ENCODE data around the gene PHETA2. TPM values are rescaled to one million over a fixed set of nuclear protein-coding genes. Genes with fewer than 3 reads are reported as not detected.
"Not testable (repeated sequence)": the region's sequence is repeated elsewhere in the genome, so short reads cannot be mapped to it uniquely, and the experiment has no call there.

Gene PHETA2
- total RNA-seq, 1 donor from 2014 or later, result 0.88 TPM

GRCh38 chr22:42127606-42128005 is 53.6 kb downstream of the PHETA2 start:
- Mint-ChIP-seq H3K4me1 (ENCODE audit: low read depth, unreplicated experiment) (no peaks in the 10 kb centered on the region), H3K4me3 (ENCODE audit: unreplicated experiment) (no peak overlapping the region), H3K36me3 (ENCODE audit: unreplicated experiment) (peaks cover 3% of the 10 kb centered on the region), H3K27ac (ENCODE audit: unreplicated experiment) (no peak overlapping the region), H3K9me3 (ENCODE audit: unreplicated experiment) (peaks cover 14% of the 10 kb centered on the region), H3K27me3 (ENCODE audit: unreplicated experiment) (peaks cover 4% of the 10 kb centered on the region)
- no peak for DNase-seq
- TF ChIP-seq CTCF (IDR thresholded peaks at IDR 0.05; ENCODE audit: partially characterized antibody, unreplicated experiment), result no peak

GRCh38 chr22:42128007-42128406 is 54.0 kb downstream of the PHETA2 start:
- not testable (repeated sequence) for H3K4me1 Mint-ChIP-seq (ENCODE audit: low read depth, unreplicated experiment); H3K27me3 Mint-ChIP-seq (ENCODE audit: unreplicated experiment); H3K36me3 Mint-ChIP-seq (ENCODE audit: unreplicated experiment); H3K4me3 Mint-ChIP-seq (ENCODE audit: unreplicated experiment); H3K27ac Mint-ChIP-seq (ENCODE audit: unreplicated experiment); DNase-seq
- peaks cover 18% of the 10 kb centered on the region for H3K9me3 Mint-ChIP-seq (ENCODE audit: unreplicated experiment)

Other genes with a start within 250 kb of the PHETA2 start
- 291 TPM for gene SREBF2, start 241.1 kb upstream of the PHETA2 start, total RNA-seq (ENCODE audit: unreplicated experiment)
- gene SHISA8, start 159.2 kb upstream of the PHETA2 start, total RNA-seq (ENCODE audit: unreplicated experiment), result not detected
- gene TNFRSF13C, start 147.4 kb upstream of the PHETA2 start, total RNA-seq (ENCODE audit: unreplicated experiment), result 0.37 TPM
- gene CENPM, start 127.1 kb upstream of the PHETA2 start, total RNA-seq (ENCODE audit: unreplicated experiment), result 3.4 TPM
- gene SEPTIN3, start 104.8 kb upstream of the PHETA2 start, total RNA-seq (ENCODE audit: unreplicated experiment), result 216 TPM
- gene WBP2NL, start 75.5 kb upstream of the PHETA2 start, total RNA-seq (ENCODE audit: unreplicated experiment), result not detected
- 13.0 TPM for gene NAGA, start 3.4 kb upstream of the PHETA2 start, total RNA-seq (ENCODE audit: unreplicated experiment)
- gene SMDT1, start 5.5 kb downstream of the PHETA2 start, total RNA-seq (ENCODE audit: unreplicated experiment), result 62.0 TPM
- 90.1 TPM for gene NDUFA6, start 16.5 kb downstream of the PHETA2 start, total RNA-seq (ENCODE audit: unreplicated experiment)
- 15.9 TPM for gene CYP2D6, start 56.6 kb downstream of the PHETA2 start, total RNA-seq (ENCODE audit: unreplicated experiment)
- gene TCF20, start 196.4 kb downstream of the PHETA2 start, total RNA-seq (ENCODE audit: unreplicated experiment), result 112 TPM

Measured in glutamatergic neuron (in vitro differentiated cells).